ENCODE results near the gene PCSK5. TPM values are rescaled to one million over a fixed set of nuclear protein-coding genes. Genes with fewer than 3 reads are reported as not detected.

PCSK5 gene
- total RNA-seq, 1 donor from 2014 or later: 30.7 TPM

GRCh38 chr9:76099516-76099915 lies 209.0 kb downstream of the PCSK5 start:
- TF ChIP-seq, protein P1, sequence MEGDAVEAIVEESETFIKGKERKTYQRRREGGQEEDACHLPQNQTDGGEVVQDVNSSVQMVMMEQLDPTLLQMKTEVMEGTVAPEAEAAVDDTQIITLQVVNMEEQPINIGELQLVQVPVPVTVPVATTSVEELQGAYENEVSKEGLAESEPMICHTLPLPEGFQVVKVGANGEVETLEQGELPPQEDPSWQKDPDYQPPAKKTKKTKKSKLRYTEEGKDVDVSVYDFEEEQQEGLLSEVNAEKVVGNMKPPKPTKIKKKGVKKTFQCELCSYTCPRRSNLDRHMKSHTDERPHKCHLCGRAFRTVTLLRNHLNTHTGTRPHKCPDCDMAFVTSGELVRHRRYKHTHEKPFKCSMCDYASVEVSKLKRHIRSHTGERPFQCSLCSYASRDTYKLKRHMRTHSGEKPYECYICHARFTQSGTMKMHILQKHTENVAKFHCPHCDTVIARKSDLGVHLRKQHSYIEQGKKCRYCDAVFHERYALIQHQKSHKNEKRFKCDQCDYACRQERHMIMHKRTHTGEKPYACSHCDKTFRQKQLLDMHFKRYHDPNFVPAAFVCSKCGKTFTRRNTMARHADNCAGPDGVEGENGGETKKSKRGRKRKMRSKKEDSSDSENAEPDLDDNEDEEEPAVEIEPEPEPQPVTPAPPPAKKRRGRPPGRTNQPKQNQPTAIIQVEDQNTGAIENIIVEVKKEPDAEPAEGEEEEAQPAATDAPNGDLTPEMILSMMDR (conservative IDR thresholded peaks at IDR 0.05): no peak
- no peak overlapping the region for H3K27ac Mint-ChIP-seq

GRCh38 chr9:76101075-76101474 lies 210.6 kb downstream of the PCSK5 start:
- H3K4me1 Mint-ChIP-seq (ENCODE audit: unreplicated experiment): peaks cover 41% of the 10 kb centered on the region
- H3K27ac Mint-ChIP-seq: no peak overlapping the region
- no peak overlapping the region for H3K4me3 Mint-ChIP-seq
- no peaks in the 10 kb centered on the region for H3K9me3 Mint-ChIP-seq
- DNase-seq (ENCODE audit: extremely low spot score, unreplicated experiment): no peak
- TF ChIP-seq, protein P1 (conservative IDR thresholded peaks at IDR 0.05): no peak
- peaks cover 34% of the 10 kb centered on the region for H3K36me3 Mint-ChIP-seq
- no peaks in the 10 kb centered on the region for H3K27me3 Mint-ChIP-seq

More at GRCh38 chr9:76099516-76099915, 209.0 kb downstream of the PCSK5 start:
- Mint-ChIP-seq H3K36me3 (peaks cover 22% of the 10 kb centered on the region), H3K4me3 (no peak overlapping the region), H3K27me3 (no peaks in the 10 kb centered on the region), H3K9me3 (no peaks in the 10 kb centered on the region), H3K4me1 (ENCODE audit: unreplicated experiment) (peaks cover 38% of the 10 kb centered on the region)
- DNase-seq (ENCODE audit: extremely low spot score, unreplicated experiment): no peak

- Mint-ChIP-seq H3K9me3 (no peaks in the 10 kb centered on the region), H3K27me3 (no peaks in the 10 kb centered on the region), H3K4me3 (peak overlapping the region; percentile 16), H3K4me1 (ENCODE audit: unreplicated experiment) (peaks cover 43% of the 10 kb centered on the region), H3K27ac (peak overlapping the region; percentile 19), H3K36me3 (peaks cover 35% of the 10 kb centered on the region)
- no peak for DNase-seq (ENCODE audit: extremely low spot score, unreplicated experiment)
- TF ChIP-seq, protein P1 (conservative IDR thresholded peaks at IDR 0.05): no peak
Measured at GRCh38 chr9:76101491-76101890, 211.0 kb downstream of the PCSK5 start.

DNA sequence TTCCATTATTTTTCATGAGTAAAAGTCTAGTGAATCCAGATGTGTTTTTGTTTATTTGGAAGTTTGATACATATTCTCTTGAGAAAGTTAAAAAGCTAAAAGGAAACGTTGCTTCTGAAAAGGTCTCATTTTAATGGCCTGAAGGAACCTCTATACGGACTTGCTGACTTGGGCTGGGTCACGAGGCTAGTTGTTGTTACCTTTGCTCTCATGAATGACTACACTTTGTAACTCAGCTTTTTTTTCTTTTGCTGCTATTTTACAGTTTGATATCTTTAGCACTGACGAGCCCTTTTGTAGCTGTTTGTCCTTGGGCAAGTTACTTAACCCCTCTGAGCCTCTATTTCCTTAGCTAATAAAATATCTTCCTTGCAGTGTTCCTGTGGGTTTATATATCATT lies 211.5 kb downstream of the PCSK5 start:
- TF ChIP-seq, protein P1 (conservative IDR thresholded peaks at IDR 0.05): no peak
- H3K27ac Mint-ChIP-seq: peak overlapping the region; percentile 19
- H3K4me1 Mint-ChIP-seq (ENCODE audit: unreplicated experiment): peaks cover 43% of the 10 kb centered on the region

DNA sequence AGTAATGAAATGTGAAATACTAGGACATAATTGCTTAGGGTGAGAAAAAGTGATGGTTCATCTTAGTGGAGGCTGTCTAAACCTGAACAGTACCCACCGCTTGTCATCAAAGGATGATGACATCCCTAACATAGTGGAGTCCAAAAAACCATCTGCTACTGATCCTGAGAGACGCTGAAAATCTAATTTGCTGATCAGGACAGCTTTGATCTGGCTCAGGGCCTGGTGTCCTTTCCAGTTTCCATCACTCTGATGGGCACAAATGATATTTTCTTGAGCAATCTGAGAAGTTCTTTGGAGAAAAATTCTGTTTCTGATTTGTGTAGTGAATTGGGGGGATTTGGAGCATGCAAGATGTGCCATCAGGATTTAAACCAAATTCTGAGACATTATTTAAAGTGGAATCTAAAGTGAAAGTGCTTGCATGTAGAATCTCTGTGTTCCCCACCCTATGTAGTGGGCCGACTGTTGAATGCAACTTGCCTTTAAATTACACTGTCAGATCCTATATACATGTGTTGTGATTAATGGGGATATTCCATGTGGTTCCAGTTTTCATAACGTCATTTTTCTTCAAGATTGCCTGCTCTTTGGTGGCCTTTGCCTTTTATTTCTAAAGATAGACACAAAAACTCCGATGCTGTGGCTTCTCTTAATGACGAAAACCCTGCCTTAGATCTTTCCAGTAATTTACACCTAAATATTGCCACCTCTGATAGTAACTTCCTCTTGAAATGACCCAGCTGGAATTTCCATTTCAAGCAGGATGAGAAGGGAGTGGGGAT lies 213.2 kb downstream of the PCSK5 start:
- Mint-ChIP-seq H3K27me3 (no peaks in the 10 kb centered on the region), H3K27ac (no peak overlapping the region), H3K36me3 (peaks cover 28% of the 10 kb centered on the region), H3K4me1 (ENCODE audit: unreplicated experiment) (peaks cover 43% of the 10 kb centered on the region), H3K9me3 (no peaks in the 10 kb centered on the region), H3K4me3 (no peak overlapping the region)
- TF ChIP-seq, protein P1 (conservative IDR thresholded peaks at IDR 0.05): no peak
- DNase-seq (ENCODE audit: extremely low spot score, unreplicated experiment): no peak

More for the DNA sequence above, 211.5 kb downstream of the PCSK5 start:
- Mint-ChIP-seq H3K27me3 (no peaks in the 10 kb centered on the region), H3K36me3 (peaks cover 35% of the 10 kb centered on the region), H3K9me3 (no peaks in the 10 kb centered on the region), H3K4me3 (peak overlapping the region; percentile 16)
- no peak for DNase-seq (ENCODE audit: extremely low spot score, unreplicated experiment)
